Stimulated activated CD8-positive, alpha-beta memory T cell treated with anti-CD3 and anti-CD28 coated beads, Interleukin-4, amount 100 ng/mL, for 1 hour (primary cell): ENCODE data around the gene PATE3.

ENCODE experiments used
- DNase-seq, 2 donors: peaks; one replicate each; pipeline ENCODE4 v3.0.0-alpha.2; 2020; ENCODE audit warnings: low read depth in 2 of 2, low spot score in 1 of 2

PATE3 gene, protein sequence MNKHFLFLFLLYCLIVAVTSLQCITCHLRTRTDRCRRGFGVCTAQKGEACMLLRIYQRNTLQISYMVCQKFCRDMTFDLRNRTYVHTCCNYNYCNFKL

DNA sequence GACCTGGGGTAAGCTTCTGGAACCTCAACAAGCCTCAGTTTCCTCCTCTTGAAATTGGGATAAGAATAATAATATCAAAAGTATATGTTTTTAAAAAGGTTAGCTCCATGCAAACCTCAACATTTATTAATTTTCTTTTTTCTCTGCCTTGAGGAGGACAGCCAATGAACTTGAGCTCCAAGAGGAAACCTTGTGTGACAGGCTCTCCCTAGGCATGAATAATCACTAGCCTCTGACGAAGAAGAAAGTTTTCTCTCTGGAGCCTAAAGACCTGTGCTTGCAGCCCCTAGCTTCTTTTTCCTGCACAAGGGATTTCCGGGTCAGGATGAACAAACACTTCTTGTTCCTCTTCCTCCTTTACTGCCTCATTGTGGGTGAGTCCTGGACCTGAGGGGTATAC is at the start of gene PATE3:
TSS of gene PATE3 (plus strand) at position 301 of the 400 bp plus-strand sequence. CDS start at position 326, 25 bp downstream.
- DNase-seq = no peak

- no peak for DNase-seq
Observed at GRCh38 chr11:125740617-125741016, 47.3 kb upstream of the PATE3 start.

DNA sequence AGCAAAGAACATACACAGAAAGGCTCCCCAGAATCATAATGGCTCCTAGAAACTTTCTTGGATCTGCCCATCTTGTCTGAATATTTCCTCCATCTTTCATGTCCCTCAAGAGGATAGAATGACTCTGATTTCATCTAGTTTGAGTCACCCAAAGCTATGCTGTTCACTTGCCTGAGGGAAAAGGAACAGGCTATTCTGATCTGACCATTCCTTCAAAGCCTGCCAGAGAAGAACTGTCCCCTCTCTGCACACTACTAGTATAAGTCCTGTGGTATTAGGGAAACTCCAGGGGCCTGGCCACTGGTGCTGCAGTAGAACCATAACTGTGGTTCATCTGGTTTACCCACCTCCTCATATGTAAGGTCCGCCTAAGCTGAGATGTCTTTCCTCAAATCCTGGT is 44.2 kb upstream of the PATE3 start:
- no peak for DNase-seq

GRCh38 chr11:125745979-125746378 is 41.9 kb upstream of the PATE3 start, which contains the start of gene PATE1:
Gene PATE1, plus strand, starts transcription at chr11:125746279. Its CDS starts 26 bp downstream, at chr11:125746305.
- no peak for DNase-seq

DNA sequence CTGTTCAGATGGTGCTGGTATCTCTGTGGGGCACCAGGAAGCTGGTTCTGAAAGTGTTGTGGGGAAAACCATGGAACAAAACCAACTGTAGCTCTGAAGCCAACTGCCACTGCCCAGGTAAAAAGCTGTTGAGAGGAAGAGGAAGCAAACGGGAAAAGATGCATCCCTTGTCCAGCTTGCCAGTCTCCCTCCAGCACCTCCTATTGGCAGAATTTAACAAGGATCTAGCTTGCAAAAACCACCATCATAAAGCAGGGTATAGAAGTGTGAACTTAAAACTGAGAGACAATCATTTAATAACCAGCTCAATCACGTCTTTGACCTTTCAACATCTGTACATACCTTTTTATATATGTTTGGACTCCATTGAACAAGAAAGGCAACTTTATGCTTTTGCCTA is 37.3 kb upstream of the PATE3 start:
- DNase-seq = no peak

DNA sequence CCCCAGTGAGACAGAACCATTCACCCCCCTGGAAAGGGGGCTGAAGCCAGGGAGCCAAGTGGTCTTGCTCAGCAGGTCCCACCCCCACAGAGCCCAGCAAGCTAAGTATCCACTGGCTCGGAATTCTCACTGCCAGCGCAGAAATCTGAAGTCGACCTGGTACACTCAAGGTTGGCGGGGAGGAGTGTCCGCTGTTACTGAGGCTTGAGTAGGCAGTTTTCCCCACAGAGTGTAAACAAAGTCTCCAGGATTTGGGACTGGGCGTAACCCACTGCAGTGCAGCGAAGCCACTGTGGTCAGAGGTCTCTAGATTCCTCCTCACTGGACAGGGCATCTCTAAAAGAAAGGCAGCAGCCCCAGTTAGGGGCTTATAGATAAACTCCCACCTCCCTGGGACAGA is 31.9 kb upstream of the PATE3 start:
- no peak for DNase-seq

- no peak for DNase-seq
Observed at GRCh38 chr11:125762445-125762844, 25.5 kb upstream of the PATE3 start.

DNA sequence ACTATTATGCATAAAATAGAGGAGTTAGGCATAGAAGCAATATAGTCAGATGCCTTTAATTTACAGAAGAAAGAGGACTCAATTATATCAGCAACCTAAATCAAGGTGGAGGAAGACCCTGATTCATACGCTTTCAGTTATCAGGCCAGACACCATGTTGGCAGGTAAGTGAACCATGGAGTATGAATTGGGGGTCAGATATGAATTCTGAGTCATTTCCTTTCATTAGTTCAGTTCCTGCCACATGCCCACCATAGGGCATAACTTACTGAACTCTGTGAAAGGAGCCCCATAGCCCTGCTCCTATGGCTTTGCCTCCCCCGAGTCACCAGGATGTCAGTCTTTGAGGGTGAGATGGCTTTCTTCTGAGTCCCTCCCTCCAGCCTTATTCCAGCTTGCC is 24.4 kb upstream of the PATE3 start:
- DNase-seq = no peak

DNA sequence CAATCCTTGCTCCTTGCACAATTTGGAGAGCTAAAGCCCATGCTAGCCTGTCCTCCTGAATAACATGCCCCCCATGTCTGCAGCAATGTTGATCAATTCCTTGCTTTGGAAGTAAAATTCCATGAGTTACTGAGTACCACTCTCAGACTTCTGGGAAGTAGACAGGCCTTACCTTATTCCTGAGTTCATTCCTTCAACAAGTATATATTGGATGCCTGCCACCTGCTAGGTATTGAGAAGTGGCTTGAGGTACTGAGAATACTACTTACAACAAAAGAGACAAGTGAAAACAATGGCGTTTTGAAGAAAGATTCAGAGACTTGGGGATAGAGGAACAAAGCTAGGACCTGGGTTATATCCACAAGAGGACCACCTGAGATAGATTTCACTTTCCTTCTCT is 21.7 kb upstream of the PATE3 start:
- no peak for DNase-seq

GRCh38 chr11:125768336-125769046 is 19.4 kb upstream of the PATE3 start:
- no peak for DNase-seq

DNA sequence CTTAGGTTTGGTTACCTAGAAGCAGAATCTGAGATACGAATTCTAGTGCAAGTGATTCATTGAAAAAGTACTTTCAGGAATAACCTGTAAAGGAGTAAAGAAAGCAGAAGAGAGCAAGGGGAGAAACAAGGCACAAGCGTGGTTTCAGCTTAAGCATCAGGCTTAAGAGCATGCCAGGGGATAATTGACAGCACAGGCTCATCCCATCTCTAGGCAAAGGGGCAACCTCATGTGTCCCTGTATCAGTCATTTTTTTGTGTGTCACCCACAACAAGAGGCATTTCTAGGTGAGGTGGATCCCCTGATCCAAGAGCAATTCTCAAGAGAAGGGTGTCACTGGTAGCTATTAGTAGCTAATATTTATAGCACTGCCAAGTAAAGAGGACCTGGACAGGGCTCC is 17.3 kb upstream of the PATE3 start:
- DNase-seq = no peak

DNA sequence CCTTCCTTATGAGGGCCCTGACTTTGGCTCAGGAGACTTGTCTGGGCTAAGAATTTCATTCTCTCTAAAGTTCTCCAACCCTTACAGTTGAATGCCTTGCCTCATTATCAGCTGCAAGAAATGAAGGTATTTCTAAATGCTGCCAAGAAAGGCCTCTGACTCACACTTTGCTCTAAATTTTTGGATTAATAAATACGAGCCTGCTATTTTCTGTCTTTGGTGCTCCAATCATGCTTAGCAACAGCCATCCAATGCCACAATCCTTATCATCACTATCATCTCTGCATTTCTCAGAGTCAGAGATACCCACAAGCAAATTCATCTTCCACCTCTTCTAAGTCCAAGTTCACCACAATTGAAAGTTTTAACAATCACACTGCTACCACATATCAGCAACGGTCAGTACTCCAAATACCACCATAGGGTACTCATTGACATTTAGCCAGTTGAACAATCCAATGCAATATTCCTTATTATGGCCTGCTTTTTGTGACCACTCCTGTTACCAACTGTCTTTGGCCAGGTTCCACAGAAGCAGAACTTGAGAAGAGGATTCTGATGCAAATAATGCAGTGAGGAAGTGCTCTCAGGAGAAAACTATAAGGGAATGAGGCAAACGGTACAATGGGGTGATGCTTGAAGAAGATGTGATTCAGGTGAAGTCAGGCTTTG is 15.0 kb upstream of the PATE3 start:
- DNase-seq = no peak

GRCh38 chr11:125773516-125773915 is 14.4 kb upstream of the PATE3 start:
- no peak for DNase-seq

- DNase-seq = no peak
Observed at GRCh38 chr11:125777309-125777708, 10.6 kb upstream of the PATE3 start.

- no peak for DNase-seq
Observed at GRCh38 chr11:125778728-125779127, 9.2 kb upstream of the PATE3 start, which contains the start of gene PATE2. Gene PATE2, minus strand, starts transcription at chr11:125778828. Its CDS starts 55 bp downstream, at chr11:125778773.

GRCh38 chr11:125784678-125785077 is 3.2 kb upstream of the PATE3 start:
- DNase-seq = no peak

GRCh38 chr11:125790825-125791224 is 2.9 kb downstream of the PATE3 start:
- DNase-seq = no peak

- DNase-seq = no peak
Observed at GRCh38 chr11:125797641-125798040, 9.7 kb downstream of the PATE3 start.

DNA sequence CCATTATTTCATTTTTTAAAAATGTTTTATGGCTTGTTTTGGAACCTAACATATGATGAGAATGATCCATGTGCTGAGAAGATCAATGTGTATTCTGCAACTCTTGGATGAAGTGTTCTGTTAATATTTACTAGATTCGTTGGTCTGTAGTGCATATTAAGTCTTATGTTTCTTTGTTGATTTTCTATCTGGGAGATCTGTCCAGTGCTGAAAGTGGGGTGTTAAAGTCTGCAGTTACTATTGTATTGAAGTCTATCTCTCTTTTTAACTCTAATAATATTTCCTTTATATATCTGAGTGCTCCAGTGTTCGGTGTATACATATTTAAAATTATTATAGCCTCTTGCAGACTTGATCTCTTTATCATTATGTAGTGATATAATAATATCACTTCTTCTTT is 11.9 kb downstream of the PATE3 start:
- DNase-seq = no peak

GRCh38 chr11:125802387-125802786 is 14.5 kb downstream of the PATE3 start:
- no peak for DNase-seq

DNA sequence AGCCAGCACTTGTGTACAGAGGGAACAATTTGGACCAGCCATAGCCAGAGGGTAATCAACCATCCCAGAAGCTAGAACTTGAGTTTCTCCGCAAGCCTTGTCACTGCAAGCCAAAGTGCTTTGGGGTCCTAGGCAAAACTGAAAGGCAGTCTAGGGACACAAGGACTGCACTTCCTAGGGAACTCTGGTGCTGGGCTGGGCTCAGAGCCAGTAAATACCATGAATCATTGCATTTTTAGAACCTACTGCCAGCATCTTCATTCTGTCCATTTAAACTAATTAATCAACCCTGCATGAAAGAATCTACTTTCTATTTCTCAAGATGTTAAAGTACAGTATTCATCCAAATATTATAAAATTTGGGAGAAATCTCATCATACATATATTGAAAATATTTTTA is 20.0 kb downstream of the PATE3 start:
- no peak for DNase-seq

- no peak for DNase-seq
Observed at GRCh38 chr11:125833016-125833415, 45.1 kb downstream of the PATE3 start, which contains the start of gene PATE4. Gene PATE4, plus strand, starts transcription at chr11:125833316. Its CDS starts 44 bp downstream, at chr11:125833360.
